Smooth muscle cell (in vitro differentiated cells): ENCODE data around the gene KDELR3. TPM values are rescaled to one million over a fixed set of nuclear protein-coding genes. Genes with fewer than 3 reads are reported as not detected.
A peak's percentile ranks its signal among the peaks of the same experiment; 100 is the strongest.
"Not testable (repeated sequence)": the region's sequence is repeated elsewhere in the genome, so short reads cannot be mapped to it uniquely, and the experiment has no call there.

ENCODE experiments used
- DNase-seq: peaks from one replicate; lab custom pipeline; 2025; ENCODE audit not compliant: unreplicated experiment; lab: John Stamatoyannopoulos, UW
- H2AFZ ChIP-seq: fragments of 200-600 bp; sonication (generic); 2 replicates; pipeline ENCODE4 v1.6.0; 2016; ENCODE audit warnings: antibody characterized with exemption, low read depth, mild to moderate bottlenecking
- H3F3A ChIP-seq: fragments of 200-600 bp; sonication (generic); 2 replicates; pipeline ENCODE4 v1.6.0; 2017; ENCODE audit warnings: antibody characterized with exemption, low read depth
- H3K27ac ChIP-seq: fragments of 200-600 bp; sonication (generic); 2 replicates; pipeline ENCODE4 v1.5.1; 2016; ENCODE audit warnings: low read depth, mild to moderate bottlenecking
- H3K27me3 ChIP-seq: fragments of 200-600 bp; sonication (generic); 2 replicates; pipeline ENCODE4 v1.6.1; 2016; ENCODE audit warnings: low read depth, mild to moderate bottlenecking
- H3K36me3 ChIP-seq: fragments of 200-600 bp; sonication (generic); 2 replicates; pipeline ENCODE4 v1.5.1; 2016; ENCODE audit warnings: low read depth
- H3K4me1 ChIP-seq: fragments of 200-600 bp; sonication (generic); 2 replicates; pipeline ENCODE4 v1.5.1; 2016; ENCODE audit warnings: low read depth
- H3K4me2 ChIP-seq: fragments of 200-600 bp; sonication (generic); 2 replicates; pipeline ENCODE4 v1.6.0; 2016; ENCODE audit warnings: mild to moderate bottlenecking
- H3K4me3 ChIP-seq: fragments of 200-600 bp; sonication (generic); 2 replicates; pipeline ENCODE4 v1.5.1; 2016; ENCODE audit warnings: mild to moderate bottlenecking
- H3K79me2 ChIP-seq: fragments of 200-600 bp; sonication (generic); 2 replicates; pipeline ENCODE4 v1.6.0; 2016; ENCODE audit warnings: low read depth, mild to moderate bottlenecking
- H3K9ac ChIP-seq: fragments of 200-600 bp; sonication (generic); 2 replicates; pipeline ENCODE4 v1.6.0; 2016; ENCODE audit warnings: low read depth
- H3K9me3 ChIP-seq: fragments of 200-600 bp; sonication (generic); replicated peaks from 2 replicates; pipeline ENCODE4 v1.5.1; 2016; ENCODE audit warnings: low read depth
- H4K20me1 ChIP-seq: fragments of 200-600 bp; sonication (generic); 2 replicates; pipeline ENCODE4 v1.6.0; 2016; ENCODE audit warnings: low read depth
- WGBS: methylation state at CpG from one replicate; pipeline ENCODE4 v1.1.7; 2016; ENCODE audit warnings: low lambda C conversion rate; 5-methylcytosine and 5-hydroxymethylcytosine counted together
- polyA plus RNA-seq: library from polyadenylated mRNA; unstranded; fragments of >200 nt; fragmentation: Nextera tagmentation; extraction: Ambion mirVana; gene quantifications from 2 replicates; pipeline ENCODE4 v1.2.1, GENCODE V29; 2016
- total RNA-seq: library from RNA; depleted of rRNA; stranded (reverse); fragments of >200 nt; gene quantifications from 2 replicates; pipeline ENCODE4 v1.2.3, GENCODE V29; 2014
- TF ChIP-seq, protein P1 (sequence below): fragments of 200-600 bp; sonication (generic); IDR thresholded peaks from 2 replicates; pipeline ENCODE4 v1.5.1; 2017; ENCODE audit warnings: borderline replicate concordance, mild to moderate bottlenecking, antibody characterized with exemption; ENCODE audit not compliant: insufficient read depth, poor library complexity, severe bottlenecking

Gene KDELR3
- total and polyA plus RNA-seq, 2 experiments from 2014 or later: 163 to 252 TPM

DNA sequence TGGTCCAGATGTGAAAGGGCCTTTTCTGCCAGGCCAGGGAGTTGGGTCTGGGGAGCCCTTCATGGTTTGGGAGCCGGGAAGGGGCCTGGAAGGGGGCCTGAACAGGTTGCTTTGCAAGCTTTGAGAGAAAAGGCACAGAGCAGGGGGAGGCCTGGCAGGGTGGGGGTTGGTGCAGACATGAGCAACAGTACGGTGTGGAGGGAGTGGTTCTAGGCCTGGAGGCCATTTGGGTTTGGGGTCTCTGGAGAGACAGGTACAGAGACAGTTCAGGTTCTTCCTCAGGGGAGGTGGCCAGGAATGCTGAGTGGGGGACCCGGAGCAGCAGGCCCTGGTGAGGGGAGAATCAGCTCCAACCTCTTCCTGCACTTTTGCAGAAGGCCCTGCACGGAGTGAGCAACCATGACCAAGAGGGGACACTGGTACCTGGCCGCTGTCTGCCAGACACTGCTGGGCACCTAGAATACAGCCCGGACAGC lies 1.4 kb downstream of the KDELR3 start:
- H3K27me3 ChIP-seq: no peaks in the 10 kb centered on the region
- H3F3A ChIP-seq: peaks cover 9% of the 10 kb centered on the region
- no peak overlapping the region for H2AFZ ChIP-seq
- peak overlapping the region; percentile 100 for H3K4me2 ChIP-seq
- H3K9me3 ChIP-seq: no peaks in the 10 kb centered on the region
- TF ChIP-seq, protein P1, sequence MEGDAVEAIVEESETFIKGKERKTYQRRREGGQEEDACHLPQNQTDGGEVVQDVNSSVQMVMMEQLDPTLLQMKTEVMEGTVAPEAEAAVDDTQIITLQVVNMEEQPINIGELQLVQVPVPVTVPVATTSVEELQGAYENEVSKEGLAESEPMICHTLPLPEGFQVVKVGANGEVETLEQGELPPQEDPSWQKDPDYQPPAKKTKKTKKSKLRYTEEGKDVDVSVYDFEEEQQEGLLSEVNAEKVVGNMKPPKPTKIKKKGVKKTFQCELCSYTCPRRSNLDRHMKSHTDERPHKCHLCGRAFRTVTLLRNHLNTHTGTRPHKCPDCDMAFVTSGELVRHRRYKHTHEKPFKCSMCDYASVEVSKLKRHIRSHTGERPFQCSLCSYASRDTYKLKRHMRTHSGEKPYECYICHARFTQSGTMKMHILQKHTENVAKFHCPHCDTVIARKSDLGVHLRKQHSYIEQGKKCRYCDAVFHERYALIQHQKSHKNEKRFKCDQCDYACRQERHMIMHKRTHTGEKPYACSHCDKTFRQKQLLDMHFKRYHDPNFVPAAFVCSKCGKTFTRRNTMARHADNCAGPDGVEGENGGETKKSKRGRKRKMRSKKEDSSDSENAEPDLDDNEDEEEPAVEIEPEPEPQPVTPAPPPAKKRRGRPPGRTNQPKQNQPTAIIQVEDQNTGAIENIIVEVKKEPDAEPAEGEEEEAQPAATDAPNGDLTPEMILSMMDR: no peak
- DNase-seq: no peak
- no peak overlapping the region for H3K27ac ChIP-seq
- H3K4me3 ChIP-seq: peak overlapping the region; percentile 91
- peaks cover 43% of the 10 kb centered on the region for H4K20me1 ChIP-seq
- H3K9ac ChIP-seq: no peak overlapping the region
- peaks cover 56% of the 10 kb centered on the region for H3K79me2 ChIP-seq
- H3K36me3 ChIP-seq: no peaks in the 10 kb centered on the region
- H3K4me1 ChIP-seq: peaks cover 8% of the 10 kb centered on the region
- 91% methylated on average over 6 of the region's 6 CpGs for WGBS

DNA sequence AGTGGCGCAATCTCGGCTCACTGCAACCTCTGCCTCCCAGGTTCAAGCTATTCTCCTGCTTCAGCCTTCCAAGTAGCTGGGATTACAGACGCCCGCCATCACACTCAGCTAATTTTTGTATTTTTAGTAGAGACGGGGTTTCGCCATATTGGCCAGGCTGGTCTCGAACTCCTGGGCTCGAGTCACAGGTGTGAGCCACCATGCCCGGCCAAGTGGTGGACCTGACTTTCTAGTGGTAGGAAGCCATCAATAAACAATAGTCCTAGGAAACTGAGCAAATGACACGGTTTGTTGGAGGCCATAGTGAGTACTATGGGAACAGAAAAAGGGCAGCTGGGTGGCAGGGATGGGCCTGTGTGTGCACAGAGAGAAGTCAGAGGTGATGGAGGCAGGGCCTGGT lies 2.3 kb downstream of the KDELR3 start:
- not testable (repeated sequence) for H3K9ac ChIP-seq, H3K36me3 ChIP-seq, H3K4me3 ChIP-seq, DNase-seq, H3K4me1 ChIP-seq, H2AFZ ChIP-seq, H3K4me2 ChIP-seq, H3K9me3 ChIP-seq, H3K27ac ChIP-seq, H3K27me3 ChIP-seq
- 99% methylated on average over 10 of the region's 10 CpGs for WGBS
- peaks cover 10% of the 10 kb centered on the region for H3F3A ChIP-seq
- H3K79me2 ChIP-seq: peaks cover 56% of the 10 kb centered on the region
- H4K20me1 ChIP-seq: peaks cover 47% of the 10 kb centered on the region

DNA sequence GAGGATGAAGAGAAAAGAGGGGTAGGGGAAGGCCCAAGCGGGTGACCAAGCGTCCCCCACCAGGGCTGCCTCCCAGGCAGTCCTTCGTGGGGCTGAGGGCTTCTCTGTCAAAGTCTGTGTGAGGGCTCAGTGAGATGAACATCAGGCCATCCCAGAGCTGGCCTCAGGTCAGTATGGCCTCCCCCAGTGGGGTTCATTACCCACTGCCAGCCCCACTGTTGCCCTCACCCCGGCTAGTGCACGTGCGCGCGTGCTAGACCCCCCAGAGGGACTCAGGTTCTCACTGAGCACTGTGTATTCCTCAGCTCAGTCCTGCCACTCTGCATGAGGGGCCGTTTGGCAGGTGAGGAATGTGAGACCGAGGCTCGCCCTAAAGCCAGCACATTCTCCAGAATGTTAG lies 3.3 kb downstream of the KDELR3 start:
- no peak overlapping the region for H2AFZ ChIP-seq
- H3K79me2 ChIP-seq: peaks cover 56% of the 10 kb centered on the region
- H3K4me3 ChIP-seq: no peak overlapping the region
- H4K20me1 ChIP-seq: peaks cover 47% of the 10 kb centered on the region
- peaks cover 14% of the 10 kb centered on the region for H3F3A ChIP-seq
- no peak overlapping the region for H3K27ac ChIP-seq
- no peaks in the 10 kb centered on the region for H3K9me3 ChIP-seq
- no peak overlapping the region for H3K9ac ChIP-seq
- no peak overlapping the region for H3K4me2 ChIP-seq
- TF ChIP-seq, protein P1: no peak
- no peaks in the 10 kb centered on the region for H3K27me3 ChIP-seq
- H3K36me3 ChIP-seq: no peaks in the 10 kb centered on the region
- no peak for DNase-seq
- 96% methylated on average over 11 of the region's 11 CpGs for WGBS
- H3K4me1 ChIP-seq: peaks cover 8% of the 10 kb centered on the region

DNA sequence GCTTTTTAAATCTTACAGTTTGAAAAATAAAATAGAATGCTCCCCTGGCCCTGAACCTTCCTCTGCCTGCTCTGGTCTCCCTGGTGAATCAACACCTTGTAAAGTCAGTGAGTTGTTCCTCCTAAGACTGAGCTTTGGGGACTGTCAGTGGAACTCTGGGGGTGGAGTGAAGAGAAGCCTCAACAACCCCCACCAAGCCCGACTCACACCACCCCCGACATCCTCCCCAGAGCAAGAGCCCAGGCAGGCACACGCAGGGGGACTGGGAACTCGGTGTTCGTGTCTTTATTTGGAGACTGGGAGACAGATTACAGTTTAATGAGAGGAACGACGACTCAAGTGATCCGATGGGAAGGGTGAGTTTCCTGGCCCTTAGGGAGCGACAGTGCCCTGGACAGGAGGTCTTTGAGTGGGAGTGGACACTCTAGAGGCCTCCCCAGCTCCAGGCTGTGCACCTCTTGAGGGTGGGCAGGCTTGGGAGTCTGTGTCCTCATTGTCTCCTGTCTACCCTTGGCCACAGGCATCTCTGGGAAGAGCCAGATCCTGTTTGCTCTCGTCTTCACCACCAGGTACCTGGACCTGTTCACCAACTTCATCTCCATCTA lies 6.2 kb downstream of the KDELR3 start:
- H3K27ac ChIP-seq: peak overlapping the region; percentile 13
- WGBS: 51% methylated on average over 10 of the region's 10 CpGs
- no peaks in the 10 kb centered on the region for H3K36me3 ChIP-seq

More for the DNA sequence above, 6.2 kb downstream of the KDELR3 start:
- peaks cover 56% of the 10 kb centered on the region for H4K20me1 ChIP-seq
- H3K27me3 ChIP-seq: no peaks in the 10 kb centered on the region
- H3K4me3 ChIP-seq: no peak overlapping the region
- H3K79me2 ChIP-seq: peaks cover 43% of the 10 kb centered on the region
- H3K4me2 ChIP-seq: no peak overlapping the region
- peaks cover 7% of the 10 kb centered on the region for H3F3A ChIP-seq
- no peaks in the 10 kb centered on the region for H3K9me3 ChIP-seq
- no peak overlapping the region for H3K9ac ChIP-seq
- no peaks in the 10 kb centered on the region for H3K4me1 ChIP-seq
- no peak for DNase-seq
- no peak overlapping the region for H2AFZ ChIP-seq
- TF ChIP-seq, protein P1: no peak
